OCI-LY7 (cell line): ENCODE data around the gene ANKMY1. TPM values are rescaled to one million over a fixed set of nuclear protein-coding genes. Genes with fewer than 3 reads are reported as not detected.

Source experiments
- BruUV-seq: library from RNA; stranded (reverse); fragments of 400-500 nt; replicated peaks from 2 replicates; lab custom pipeline; 2021; lab: Mats Ljungman, UMichigan
- CTCF ChIA-PET: fragments of 300-600 bp; sonication (Branson Sonifier 250); formaldehyde crosslinking; loops from one replicate; lab custom pipeline; 2022; ENCODE audit warnings: antibody characterized with exemption; ENCODE audit not compliant: unreplicated experiment; lab: Charles Lee
- POLR2A ChIA-PET: fragments of 300-600 bp; sonication (Branson Sonifier 250); formaldehyde crosslinking; loops from one replicate; lab custom pipeline; 2022; ENCODE audit warnings: antibody characterized with exemption; lab: Charles Lee
- DNase-seq: peaks from one replicate; pipeline ENCODE4 v3.0.0-alpha.2; 2015; ENCODE audit warnings: low spot score
- H2AFZ ChIP-seq: fragments of 200-600 bp; sonication (generic), shearing (Covaris generic); 2 replicates; pipeline ENCODE4 v1.6.1; 2014; ENCODE audit warnings: mild to moderate bottlenecking, antibody characterized with exemption, low read length, moderate library complexity
- H3K27ac ChIP-seq: fragments of 200-600 bp; sonication (generic); 2 replicates; pipeline ENCODE4 v1.5.1; 2014; ENCODE audit warnings: mixed run types, low read depth, mild to moderate bottlenecking, moderate library complexity, low read length, inconsistent platforms; ENCODE audit not compliant: poor library complexity, severe bottlenecking
- H3K36me3 ChIP-seq: fragments of 200-600 bp; sonication (generic); 2 replicates; pipeline ENCODE4 v1.6.1; 2014; ENCODE audit warnings: mild to moderate bottlenecking, antibody characterized with exemption, low read length, moderate library complexity, mixed read lengths; ENCODE audit not compliant: insufficient read depth
- H3K4me1 ChIP-seq: fragments of 200-600 bp; sonication (generic); 2 replicates; pipeline ENCODE4 v1.5.1; 2014; ENCODE audit warnings: mild to moderate bottlenecking, low read length; ENCODE audit not compliant: insufficient read depth, poor library complexity, severe bottlenecking
- H3K4me2 ChIP-seq: fragments of 200-600 bp; sonication (generic); 2 replicates; pipeline ENCODE4 v1.6.1; 2014; ENCODE audit warnings: mild to moderate bottlenecking, low read length
- H3K4me3 ChIP-seq: fragments of 200-600 bp; sonication (generic); 2 replicates; pipeline ENCODE4 v1.5.1; 2014; ENCODE audit warnings: mild to moderate bottlenecking, low read depth, low read length; ENCODE audit not compliant: poor library complexity, severe bottlenecking
- H3K79me2 ChIP-seq: fragments of 200-600 bp; sonication (generic); 2 replicates; pipeline ENCODE4 v1.6.1; 2016; ENCODE audit warnings: low read depth, mild to moderate bottlenecking, low read length, moderate library complexity, mixed read lengths; ENCODE audit not compliant: insufficient read depth
- H3K9me2 ChIP-seq: fragments of 200-600 bp; sonication (generic); 2 replicates; pipeline ENCODE4 v1.6.1; 2016; ENCODE audit warnings: mild to moderate bottlenecking, low read length, mixed read lengths; ENCODE audit not compliant: insufficient read depth
- H3K9me3 ChIP-seq: fragments of 200-600 bp; sonication (generic); 2 replicates; pipeline ENCODE4 v1.6.1; 2014; ENCODE audit warnings: mild to moderate bottlenecking, mixed run types, low read length, mixed read lengths
- H4K20me1 ChIP-seq: fragments of 200-600 bp; sonication (generic); 2 replicates; pipeline ENCODE4 v1.6.1; 2014; ENCODE audit warnings: mild to moderate bottlenecking, antibody characterized with exemption, low read length, moderate library complexity, mixed read lengths; ENCODE audit not compliant: insufficient read depth
- EZH2phosphoT487 ChIP-seq: fragments of 200-600 bp; sonication (generic); IDR thresholded peaks from 2 replicates; pipeline ENCODE4 v1.6.1; 2018; ENCODE audit warnings: low read depth, borderline replicate concordance, mild to moderate bottlenecking, mixed run types, antibody characterized with exemption, low read length, moderate library complexity, mixed read lengths
- intact Hi-C: fragments of 100-400 bp; cut with micrococcal nuclease; formaldehyde crosslinking; loops from one replicate; pipeline ENCODE4 v1.10.0; 2022; ENCODE audit not compliant: unreplicated experiment
- total RNA-seq, 2 experiments: library from RNA; depleted of rRNA in 1 of 2; stranded (reverse); fragments of >200 nt in 1 of 2; shearing (Covaris generic) in 1 of 2; gene quantifications; 2 replicates each; pipeline ENCODE4 v1.2.3, GENCODE V29; 2014 to 2022
- TF ChIP-seq, protein P1 (sequence below): fragments of 200-600 bp; sonication (generic); conservative IDR thresholded peaks from 2 replicates; pipeline ENCODE4 v1.5.1; 2014; ENCODE audit warnings: mild to moderate bottlenecking, antibody characterized with exemption, low read length, moderate library complexity, mixed read lengths

The ANKMY1 gene
- total RNA-seq, 2 experiments from 2014 or later = 30.6 to 65.9 TPM

- Histone ChIP-seq H3K4me3 (no peak overlapping the region), H3K9me3 (no peaks in the 10 kb centered on the region), H3K27ac (no peak overlapping the region), H4K20me1 (no peaks in the 10 kb centered on the region), H3K79me2 (no peaks in the 10 kb centered on the region), H3K4me2 (no peak overlapping the region), H2AFZ (no peak overlapping the region), H3K9me2 (no peaks in the 10 kb centered on the region), H3K4me1 (peaks cover 6% of the 10 kb centered on the region), H3K36me3 (no peaks in the 10 kb centered on the region)
- intact Hi-C loops = loop anchor here (10.0 kb wide), 1 partner anchor 408 kb away; the partner anchor contains the start of gene NDUFA10
- ChIA-PET POLR2A (no interaction called here), CTCF (no interaction called here)
- BruUV-seq = no TSS peak
- no peak for TF ChIP-seq EZH2phosphoT487
- TF ChIP-seq, protein P1, sequence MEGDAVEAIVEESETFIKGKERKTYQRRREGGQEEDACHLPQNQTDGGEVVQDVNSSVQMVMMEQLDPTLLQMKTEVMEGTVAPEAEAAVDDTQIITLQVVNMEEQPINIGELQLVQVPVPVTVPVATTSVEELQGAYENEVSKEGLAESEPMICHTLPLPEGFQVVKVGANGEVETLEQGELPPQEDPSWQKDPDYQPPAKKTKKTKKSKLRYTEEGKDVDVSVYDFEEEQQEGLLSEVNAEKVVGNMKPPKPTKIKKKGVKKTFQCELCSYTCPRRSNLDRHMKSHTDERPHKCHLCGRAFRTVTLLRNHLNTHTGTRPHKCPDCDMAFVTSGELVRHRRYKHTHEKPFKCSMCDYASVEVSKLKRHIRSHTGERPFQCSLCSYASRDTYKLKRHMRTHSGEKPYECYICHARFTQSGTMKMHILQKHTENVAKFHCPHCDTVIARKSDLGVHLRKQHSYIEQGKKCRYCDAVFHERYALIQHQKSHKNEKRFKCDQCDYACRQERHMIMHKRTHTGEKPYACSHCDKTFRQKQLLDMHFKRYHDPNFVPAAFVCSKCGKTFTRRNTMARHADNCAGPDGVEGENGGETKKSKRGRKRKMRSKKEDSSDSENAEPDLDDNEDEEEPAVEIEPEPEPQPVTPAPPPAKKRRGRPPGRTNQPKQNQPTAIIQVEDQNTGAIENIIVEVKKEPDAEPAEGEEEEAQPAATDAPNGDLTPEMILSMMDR = no peak
- no peak for DNase-seq
Observed at GRCh38 chr2:240432430-240432819, 125.4 kb downstream of the ANKMY1 start.

GRCh38 chr2:240431661-240432424, 125.9 kb downstream of the ANKMY1 start:
- Histone ChIP-seq H3K9me2 (no peaks in the 10 kb centered on the region), H3K27ac (no peak overlapping the region), H2AFZ (no peak overlapping the region), H3K36me3 (no peaks in the 10 kb centered on the region), H3K4me1 (peaks cover 6% of the 10 kb centered on the region), H3K9me3 (no peaks in the 10 kb centered on the region), H3K4me3 (no peak overlapping the region), H4K20me1 (no peaks in the 10 kb centered on the region), H3K79me2 (no peaks in the 10 kb centered on the region), H3K4me2 (no peak overlapping the region)
- ChIA-PET CTCF (no interaction called here), POLR2A (no interaction called here)
- TF ChIP-seq EZH2phosphoT487 = no peak
- TF ChIP-seq, protein P1 = no peak
- BruUV-seq = no TSS peak
- DNase-seq = no peak
- intact Hi-C loops = loop anchor here (10.0 kb wide), 1 partner anchor 407 kb away; the partner anchor contains the start of gene NDUFA10

DNA sequence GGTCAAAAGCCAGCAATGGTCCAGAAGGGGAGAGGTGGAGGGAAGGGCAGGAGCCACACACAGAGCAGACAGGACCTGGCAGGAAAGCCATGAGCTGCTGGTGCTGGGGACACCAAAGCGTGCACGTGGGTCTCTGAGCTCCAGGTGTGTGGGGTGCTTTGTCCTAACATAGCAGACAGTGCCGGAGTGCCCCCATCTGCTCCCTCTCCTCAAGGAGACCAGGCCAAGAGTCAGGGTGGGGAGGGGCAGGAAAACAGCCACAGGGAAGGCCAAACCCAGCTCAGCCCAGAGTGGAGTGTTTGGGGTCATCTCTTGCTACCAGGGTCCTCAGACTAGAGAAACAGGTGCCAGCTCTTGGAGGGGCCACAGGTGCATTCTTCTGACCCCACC, 126.5 kb downstream of the ANKMY1 start:
- Histone ChIP-seq H3K4me2 (no peak overlapping the region), H3K79me2 (no peaks in the 10 kb centered on the region), H3K4me3 (no peak overlapping the region), H3K4me1 (peaks cover 6% of the 10 kb centered on the region), H2AFZ (no peak overlapping the region), H3K9me3 (no peaks in the 10 kb centered on the region), H3K36me3 (no peaks in the 10 kb centered on the region), H3K9me2 (no peaks in the 10 kb centered on the region), H3K27ac (no peak overlapping the region), H4K20me1 (no peaks in the 10 kb centered on the region)
- TF ChIP-seq, protein P1 = no peak
- TF ChIP-seq EZH2phosphoT487 = no peak
- DNase-seq = no peak
- intact Hi-C loops = loop anchor here (10.0 kb wide), 1 partner anchor 406 kb away; the partner anchor contains the start of gene NDUFA10
- BruUV-seq = no TSS peak
- ChIA-PET POLR2A (no interaction called here), CTCF (interaction anchor here (0.5 kb wide), 1 partner anchor 779 kb away, joined by 3 read pairs; no protein-coding TSS in a partner anchor)
